MG63 (cell line): ENCODE data around the gene KIF16B. TPM values are rescaled to one million over a fixed set of nuclear protein-coding genes. Genes with fewer than 3 reads are reported as not detected.

Experiments
- DNase-seq: peaks from one replicate; pipeline ENCODE4 v3.0.0-alpha.2; 2020
- H3K27me3 ChIP-seq: fragments of 250-450 bp; sonication (Bioruptor Pico); 2 replicates; pipeline ENCODE4 v1.5.1; 2020; ENCODE audit warnings: mild to moderate bottlenecking, moderate library complexity
- H3K36me3 ChIP-seq: fragments of 250-450 bp; sonication (Bioruptor Pico); 2 replicates; pipeline ENCODE4 v1.5.1; 2020; ENCODE audit warnings: mild to moderate bottlenecking, moderate library complexity
- H3K4me3 ChIP-seq: fragments of 250-450 bp; sonication (Bioruptor Pico); 2 replicates; pipeline ENCODE4 v1.5.1; 2020; ENCODE audit warnings: mild to moderate bottlenecking, moderate library complexity
- H3K9me3 ChIP-seq: fragments of 250-450 bp; sonication (Bioruptor Pico); 2 replicates; pipeline ENCODE4 v1.5.1; 2020; ENCODE audit warnings: mild to moderate bottlenecking, moderate library complexity
- total RNA-seq: library from RNA; depleted of rRNA; stranded (reverse); fragments of >200 nt; shearing (Covaris generic); gene quantifications from 2 replicates; pipeline ENCODE4 v1.2.3, GENCODE V29; 2014; ENCODE audit warnings: low replicate concordance

Gene KIF16B
- total RNA-seq, 1 experiment from 2014 or later, result 2.9 TPM

- no peaks in the 10 kb centered on the region for H3K36me3 ChIP-seq
- H3K9me3 ChIP-seq, result no peaks in the 10 kb centered on the region
- no peak for DNase-seq
- H3K4me3 ChIP-seq, result no peak overlapping the region
- H3K27me3 ChIP-seq, result no peaks in the 10 kb centered on the region
Observed at GRCh38 chr20:16481977-16482376, 91.3 kb downstream of the KIF16B start.

- H3K9me3 ChIP-seq, result no peaks in the 10 kb centered on the region
- H3K36me3 ChIP-seq, result no peaks in the 10 kb centered on the region
- H3K27me3 ChIP-seq, result no peaks in the 10 kb centered on the region
- no peak overlapping the region for H3K4me3 ChIP-seq
- no peak for DNase-seq
Observed at GRCh38 chr20:16479666-16480065, 93.6 kb downstream of the KIF16B start.

GRCh38 chr20:16477632-16478031 is 95.6 kb downstream of the KIF16B start:
- DNase-seq, result no peak

GRCh38 chr20:16476032-16476431 is 97.2 kb downstream of the KIF16B start:
- H3K4me3 ChIP-seq, result no peak overlapping the region
- DNase-seq, result no peak
- no peaks in the 10 kb centered on the region for H3K36me3 ChIP-seq
- H3K9me3 ChIP-seq, result no peaks in the 10 kb centered on the region
- H3K27me3 ChIP-seq, result no peaks in the 10 kb centered on the region

More at GRCh38 chr20:16477632-16478031, 95.6 kb downstream of the KIF16B start:
- Histone ChIP-seq H3K9me3 (no peaks in the 10 kb centered on the region), H3K4me3 (no peak overlapping the region), H3K36me3 (no peaks in the 10 kb centered on the region), H3K27me3 (no peaks in the 10 kb centered on the region)

- no peaks in the 10 kb centered on the region for H3K27me3 ChIP-seq
- no peaks in the 10 kb centered on the region for H3K36me3 ChIP-seq
- no peaks in the 10 kb centered on the region for H3K9me3 ChIP-seq
- no peak for DNase-seq
- no peak overlapping the region for H3K4me3 ChIP-seq
Observed at GRCh38 chr20:16475225-16475624, 98.0 kb downstream of the KIF16B start.

GRCh38 chr20:16474363-16474762 is 98.9 kb downstream of the KIF16B start:
- no peak for DNase-seq
- no peaks in the 10 kb centered on the region for H3K27me3 ChIP-seq
- no peaks in the 10 kb centered on the region for H3K9me3 ChIP-seq
- H3K36me3 ChIP-seq, result no peaks in the 10 kb centered on the region
- no peak overlapping the region for H3K4me3 ChIP-seq

GRCh38 chr20:16472045-16472872 is 101.0 kb downstream of the KIF16B start:
- Histone ChIP-seq H3K27me3 (no peaks in the 10 kb centered on the region), H3K9me3 (no peaks in the 10 kb centered on the region), H3K4me3 (no peak overlapping the region), H3K36me3 (no peaks in the 10 kb centered on the region)
- DNase-seq, result no peak

GRCh38 chr20:16469395-16469905 is 103.8 kb downstream of the KIF16B start:
- no peaks in the 10 kb centered on the region for H3K9me3 ChIP-seq
- no peaks in the 10 kb centered on the region for H3K36me3 ChIP-seq
- H3K27me3 ChIP-seq, result no peaks in the 10 kb centered on the region
- no peak for DNase-seq
- no peak overlapping the region for H3K4me3 ChIP-seq

- H3K9me3 ChIP-seq, result no peaks in the 10 kb centered on the region
- H3K4me3 ChIP-seq, result no peak overlapping the region
- DNase-seq, result no peak
- no peaks in the 10 kb centered on the region for H3K36me3 ChIP-seq
- H3K27me3 ChIP-seq, result no peaks in the 10 kb centered on the region
Observed at GRCh38 chr20:16462711-16463110, 110.5 kb downstream of the KIF16B start.

GRCh38 chr20:16459019-16459700 is 114.1 kb downstream of the KIF16B start:
- Histone ChIP-seq H3K4me3 (no peak overlapping the region), H3K27me3 (no peaks in the 10 kb centered on the region), H3K36me3 (no peaks in the 10 kb centered on the region), H3K9me3 (no peaks in the 10 kb centered on the region)
- peak; percentile 45 for DNase-seq

- H3K9me3 ChIP-seq, result no peaks in the 10 kb centered on the region
- H3K36me3 ChIP-seq, result no peaks in the 10 kb centered on the region
- no peak overlapping the region for H3K4me3 ChIP-seq
- DNase-seq, result no peak
- no peaks in the 10 kb centered on the region for H3K27me3 ChIP-seq
Observed at GRCh38 chr20:16457514-16457913, 115.7 kb downstream of the KIF16B start.

GRCh38 chr20:16455324-16455723 is 117.9 kb downstream of the KIF16B start:
- H3K4me3 ChIP-seq, result no peak overlapping the region
- no peaks in the 10 kb centered on the region for H3K9me3 ChIP-seq
- no peak for DNase-seq
- H3K27me3 ChIP-seq, result no peaks in the 10 kb centered on the region
- H3K36me3 ChIP-seq, result no peaks in the 10 kb centered on the region

GRCh38 chr20:16451982-16452381 is 121.3 kb downstream of the KIF16B start:
- H3K4me3 ChIP-seq, result no peak overlapping the region
- H3K9me3 ChIP-seq, result no peaks in the 10 kb centered on the region
- no peak for DNase-seq
- H3K36me3 ChIP-seq, result no peaks in the 10 kb centered on the region
- H3K27me3 ChIP-seq, result no peaks in the 10 kb centered on the region

- no peak overlapping the region for H3K4me3 ChIP-seq
- H3K27me3 ChIP-seq, result no peaks in the 10 kb centered on the region
- DNase-seq, result no peak
- H3K9me3 ChIP-seq, result no peaks in the 10 kb centered on the region
- no peaks in the 10 kb centered on the region for H3K36me3 ChIP-seq
Observed at GRCh38 chr20:16451001-16451400, 122.2 kb downstream of the KIF16B start.

GRCh38 chr20:16446991-16447390 is 126.3 kb downstream of the KIF16B start:
- Histone ChIP-seq H3K4me3 (no peak overlapping the region), H3K36me3 (no peaks in the 10 kb centered on the region), H3K27me3 (no peaks in the 10 kb centered on the region), H3K9me3 (no peaks in the 10 kb centered on the region)
- DNase-seq, result no peak

- H3K9me3 ChIP-seq, result no peaks in the 10 kb centered on the region
- no peaks in the 10 kb centered on the region for H3K36me3 ChIP-seq
- DNase-seq, result no peak
- no peak overlapping the region for H3K4me3 ChIP-seq
- no peaks in the 10 kb centered on the region for H3K27me3 ChIP-seq
Observed at GRCh38 chr20:16446246-16446645, 127.0 kb downstream of the KIF16B start.

- no peaks in the 10 kb centered on the region for H3K27me3 ChIP-seq
- no peaks in the 10 kb centered on the region for H3K36me3 ChIP-seq
- no peak overlapping the region for H3K4me3 ChIP-seq
- H3K9me3 ChIP-seq, result no peaks in the 10 kb centered on the region
- DNase-seq, result no peak
Observed at GRCh38 chr20:16445482-16445881, 127.8 kb downstream of the KIF16B start.
